Measurements from ENCODE around the gene OR2S2.

GRCh38 chr9:35935261-35935660 lies 22.7 kb downstream of the OR2S2 start:
- no peak for TF ChIP-seq CTCF (IDR thresholded peaks at IDR 0.05)
- TF ChIP-seq POLR2A (IDR thresholded peaks at IDR 0.05), result no peak

Data from lower leg skin (tissue), 3 donors.